ENCODE data around the gene SLC25A20. TPM values are rescaled to one million over a fixed set of nuclear protein-coding genes. Genes with fewer than 3 reads are reported as not detected.

The SLC25A20 gene
- total RNA-seq, 2 donors from 2014 or later: 58.8 to 67.7 TPM

- Histone ChIP-seq H3K4me1 (peaks cover 0 to 6% of the 10 kb centered on the region in 2 donors), H3K27ac (no peak overlapping the region), H3K27me3 (no peaks in the 10 kb centered on the region), H3K36me3 (no peaks in the 10 kb centered on the region), H3K9me3 (no peaks in the 10 kb centered on the region), H3K4me3 (no peak overlapping the region)
- TF ChIP-seq, protein P1, sequence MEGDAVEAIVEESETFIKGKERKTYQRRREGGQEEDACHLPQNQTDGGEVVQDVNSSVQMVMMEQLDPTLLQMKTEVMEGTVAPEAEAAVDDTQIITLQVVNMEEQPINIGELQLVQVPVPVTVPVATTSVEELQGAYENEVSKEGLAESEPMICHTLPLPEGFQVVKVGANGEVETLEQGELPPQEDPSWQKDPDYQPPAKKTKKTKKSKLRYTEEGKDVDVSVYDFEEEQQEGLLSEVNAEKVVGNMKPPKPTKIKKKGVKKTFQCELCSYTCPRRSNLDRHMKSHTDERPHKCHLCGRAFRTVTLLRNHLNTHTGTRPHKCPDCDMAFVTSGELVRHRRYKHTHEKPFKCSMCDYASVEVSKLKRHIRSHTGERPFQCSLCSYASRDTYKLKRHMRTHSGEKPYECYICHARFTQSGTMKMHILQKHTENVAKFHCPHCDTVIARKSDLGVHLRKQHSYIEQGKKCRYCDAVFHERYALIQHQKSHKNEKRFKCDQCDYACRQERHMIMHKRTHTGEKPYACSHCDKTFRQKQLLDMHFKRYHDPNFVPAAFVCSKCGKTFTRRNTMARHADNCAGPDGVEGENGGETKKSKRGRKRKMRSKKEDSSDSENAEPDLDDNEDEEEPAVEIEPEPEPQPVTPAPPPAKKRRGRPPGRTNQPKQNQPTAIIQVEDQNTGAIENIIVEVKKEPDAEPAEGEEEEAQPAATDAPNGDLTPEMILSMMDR (IDR thresholded peaks at IDR 0.05): no peak
- no peak for DNase-seq (ENCODE audit: low spot score)
Observed at GRCh38 chr3:48826451-48826850, 72.2 kb downstream of the SLC25A20 start.

DNA sequence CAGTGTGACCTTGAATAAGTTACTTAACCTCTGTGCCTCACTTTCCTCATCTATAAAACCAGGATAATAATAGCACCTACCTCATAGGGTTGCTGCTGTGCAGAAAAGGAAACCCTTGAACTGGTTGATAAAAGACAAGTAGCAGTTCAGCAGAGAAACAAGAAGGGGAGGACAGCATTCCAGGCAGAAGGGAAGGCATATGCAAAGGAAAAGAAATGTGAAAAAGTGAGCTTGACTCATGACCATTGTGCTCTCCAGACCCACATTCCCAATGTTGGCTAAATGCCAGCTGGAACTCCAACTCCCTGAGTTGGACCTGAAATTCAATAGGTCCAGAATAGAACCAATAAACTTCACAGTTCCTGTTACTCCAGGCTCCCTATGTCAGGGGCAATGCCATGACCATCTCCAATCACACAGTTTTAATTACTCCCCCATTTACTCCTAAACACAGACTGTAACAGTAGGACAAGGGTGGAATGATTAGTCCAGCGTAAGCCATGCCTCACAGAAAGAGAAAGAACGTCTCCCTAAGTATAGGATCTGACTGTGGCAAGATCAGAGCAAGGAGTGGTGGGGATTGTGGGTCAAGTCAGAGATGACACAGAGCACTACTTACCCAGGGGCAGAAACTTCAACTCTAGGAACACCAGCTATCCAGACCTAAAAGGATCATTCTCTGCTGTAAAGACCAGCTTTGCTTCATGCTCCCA, 77.9 kb downstream of the SLC25A20 start:
- H3K27me3 ChIP-seq: no peaks in the 10 kb centered on the region
- DNase-seq (ENCODE audit: low spot score): no peak
- no peaks in the 10 kb centered on the region for H3K36me3 ChIP-seq
- H3K4me3 ChIP-seq: no peak overlapping the region
- H3K27ac ChIP-seq: peak overlapping the region in 1 of 2 donors; percentile 16
- H3K4me1 ChIP-seq: peaks cover 0 to 18% of the 10 kb centered on the region in 2 donors
- no peaks in the 10 kb centered on the region for H3K9me3 ChIP-seq
- TF ChIP-seq, protein P1 (IDR thresholded peaks at IDR 0.05): no peak

DNA sequence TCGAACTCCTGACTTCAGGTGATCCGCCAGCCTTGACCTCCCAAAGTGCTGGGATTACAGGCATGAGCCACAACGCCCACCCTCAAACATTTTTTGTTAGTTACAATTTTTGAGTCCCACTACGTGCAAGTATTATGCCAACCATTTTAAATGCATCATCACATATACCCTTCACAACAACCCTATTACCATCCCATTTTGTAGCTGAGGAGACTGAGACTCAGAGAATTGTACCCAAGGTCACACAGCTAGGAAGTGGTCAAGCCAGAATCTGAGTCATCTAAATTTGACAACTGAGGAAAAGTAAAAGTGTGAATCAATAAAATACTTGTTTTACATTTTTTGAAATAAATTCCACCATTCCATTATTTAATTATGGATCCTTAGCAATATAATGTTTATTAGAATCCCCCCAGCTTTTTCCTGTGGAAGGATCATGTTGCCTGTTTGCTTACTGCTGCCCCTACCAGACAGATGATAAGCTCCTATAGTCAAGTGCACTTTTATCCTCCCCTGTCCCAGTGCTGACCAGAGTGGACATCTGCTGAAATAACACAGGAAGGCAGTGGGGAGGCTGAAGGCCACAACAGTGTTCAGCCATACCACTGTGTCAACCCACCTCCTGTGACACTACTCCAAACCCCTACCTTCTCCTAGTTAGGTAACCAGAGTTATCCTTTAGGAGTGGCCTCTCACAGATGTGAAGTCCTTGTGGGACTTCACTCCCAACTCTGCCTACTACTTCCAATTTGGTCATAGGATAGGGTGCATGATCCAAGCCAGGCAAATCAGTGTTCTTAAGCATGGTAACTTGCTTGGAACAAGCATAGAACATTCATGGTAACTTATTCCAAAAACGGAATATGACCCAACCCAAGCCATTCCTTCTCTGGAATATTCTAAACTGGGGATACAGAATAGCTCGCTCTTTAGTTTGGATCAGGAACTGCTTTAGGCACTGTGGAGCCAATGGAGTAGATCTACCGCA, 79.2 kb downstream of the SLC25A20 start:
- Histone ChIP-seq H3K27me3 (no peaks in the 10 kb centered on the region), H3K9me3 (no peaks in the 10 kb centered on the region), H3K27ac (no peak overlapping the region), H3K36me3 (no peaks in the 10 kb centered on the region), H3K4me1 (peaks cover 0 to 18% of the 10 kb centered on the region in 2 donors), H3K4me3 (no peak overlapping the region)
- TF ChIP-seq, protein P1 (IDR thresholded peaks at IDR 0.05): no peak
- DNase-seq (ENCODE audit: low spot score): no peak

GRCh38 chr3:48811524-48811923, 87.2 kb downstream of the SLC25A20 start:
- Histone ChIP-seq H3K36me3 (no peaks in the 10 kb centered on the region), H3K9me3 (no peaks in the 10 kb centered on the region), H3K4me1 (no peaks in the 10 kb centered on the region), H3K4me3 (no peak overlapping the region), H3K27me3 (no peaks in the 10 kb centered on the region), H3K27ac (no peak overlapping the region)
- TF ChIP-seq, protein P1 (IDR thresholded peaks at IDR 0.05): no peak
- no peak for DNase-seq (ENCODE audit: low spot score)

Other genes with a start within 250 kb of the SLC25A20 start
- under 1 TPM; 0.11 to 0.59 TPM for gene CELSR3, start 236.0 kb downstream of the SLC25A20 start, total RNA-seq
- gene NCKIPSD, start 213.0 kb downstream of the SLC25A20 start, total RNA-seq: 10 to 100 TPM; 51.7 to 97.7 TPM
- gene IP6K2, start 181.7 kb downstream of the SLC25A20 start, total RNA-seq: 10 to 100 TPM; 35.7 to 39.6 TPM
- 10 to 100 TPM; 26.8 to 28.5 TPM for gene PRKAR2A, start 51.0 kb downstream of the SLC25A20 start, total RNA-seq
- gene ARIH2, start 20.0 kb upstream of the SLC25A20 start, total RNA-seq: 100 to 1,000 TPM; 135 to 140 TPM
- gene P4HTM, start 91.4 kb upstream of the SLC25A20 start, total RNA-seq: 10 to 100 TPM; 40.5 to 45.4 TPM
- gene WDR6, start 108.5 kb upstream of the SLC25A20 start, total RNA-seq: 10 to 100 TPM; 51.2 to 71.1 TPM
- gene DALRD3, start 119.7 kb upstream of the SLC25A20 start, total RNA-seq: 10 to 100 TPM in 1 of 2 donors, 1 to 10 TPM in 1; 9.5 to 11.8 TPM
- gene NDUFAF3, start 123.2 kb upstream of the SLC25A20 start, total RNA-seq: 100 to 1,000 TPM; 182 to 297 TPM
- gene IMPDH2, start 130.5 kb upstream of the SLC25A20 start, total RNA-seq: 10 to 100 TPM; 32.1 to 68.7 TPM
- 10 to 100 TPM; 39.1 to 46.8 TPM for gene QRICH1, start 195.2 kb upstream of the SLC25A20 start, total RNA-seq
- gene QARS1, start 205.9 kb upstream of the SLC25A20 start, total RNA-seq: 100 to 1,000 TPM; 118 to 138 TPM
- gene USP19, start 221.9 kb upstream of the SLC25A20 start, total RNA-seq: 10 to 100 TPM; 49.3 to 58.7 TPM
- 1,000 to 10,000 TPM; 1,056 to 1,180 TPM for gene LAMB2, start 234.2 kb upstream of the SLC25A20 start, total RNA-seq

Data from right atrium auricular region (tissue), 2 donors.